T-helper 2 cell treated with Interferon-gamma antibody and Interleukin-4, amounts not matched to agents 100 ng/mL and 5 ng/mL, for 36 hours (primary cell): ENCODE measurements around the gene DHRS2. TPM values are rescaled to one million over a fixed set of nuclear protein-coding genes. Genes with fewer than 3 reads are reported as not detected.

Experiments
- intact Hi-C: fragments of 100-400 bp; cut with micrococcal nuclease; formaldehyde crosslinking; loops from one replicate; pipeline ENCODE4 v1.15.1; 2023
- total RNA-seq: library from RNA; stranded (reverse); gene quantifications from 2 replicates; pipeline ENCODE4 v1.2.3, GENCODE V29; 2022

DHRS2 gene
- total RNA-seq, 1 donor from 2014 or later: 2.4 TPM

DNA sequence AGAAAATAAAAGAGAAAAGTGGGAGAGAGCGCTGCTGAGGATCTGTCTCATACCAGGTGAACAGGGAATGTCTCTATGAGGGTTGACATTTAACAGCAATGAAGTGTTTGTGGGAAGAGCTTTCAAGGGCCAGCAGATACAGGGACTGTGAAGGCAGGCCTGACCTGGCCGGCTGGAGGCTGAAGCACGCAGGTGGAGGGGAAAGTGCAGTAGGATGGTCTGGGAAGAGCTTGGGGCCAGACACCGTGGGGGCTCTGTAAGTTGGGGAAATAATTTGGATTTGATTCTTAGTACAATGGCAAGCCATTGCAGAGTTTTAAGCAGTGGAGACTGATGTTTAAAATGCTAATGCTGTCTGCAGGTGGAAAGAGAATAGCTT lies 23.8 kb upstream of the DHRS2 start:
- intact Hi-C loops: no loop called here

DNA sequence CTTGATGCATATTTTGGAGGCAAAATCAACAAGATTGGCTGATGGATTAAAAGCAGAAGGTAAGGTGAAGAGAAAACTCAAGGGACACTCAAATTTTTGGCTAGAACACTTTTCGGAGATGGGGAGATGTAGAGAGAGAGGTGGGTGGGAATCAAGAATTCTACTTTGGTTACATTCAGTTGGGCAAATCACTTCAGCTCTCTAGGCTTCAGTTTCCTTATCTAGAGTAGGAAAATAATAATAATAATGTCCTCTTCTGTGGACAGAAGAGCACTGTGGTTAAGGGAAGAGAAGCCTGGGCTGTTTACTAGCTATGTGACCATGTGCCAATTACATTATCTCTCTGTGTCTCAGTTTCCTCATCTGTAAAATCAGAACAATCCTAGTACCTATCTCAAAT lies 23.4 kb upstream of the DHRS2 start:
- intact Hi-C loops: no loop called here

GRCh38 chr14:23613242-23614070 lies 22.7 kb upstream of the DHRS2 start:
- intact Hi-C loops: no loop called here

GRCh38 chr14:23614395-23614828 lies 21.8 kb upstream of the DHRS2 start:
- intact Hi-C loops: no loop called here

GRCh38 chr14:23615856-23616255 lies 20.3 kb upstream of the DHRS2 start:
- intact Hi-C loops: no loop called here

DNA sequence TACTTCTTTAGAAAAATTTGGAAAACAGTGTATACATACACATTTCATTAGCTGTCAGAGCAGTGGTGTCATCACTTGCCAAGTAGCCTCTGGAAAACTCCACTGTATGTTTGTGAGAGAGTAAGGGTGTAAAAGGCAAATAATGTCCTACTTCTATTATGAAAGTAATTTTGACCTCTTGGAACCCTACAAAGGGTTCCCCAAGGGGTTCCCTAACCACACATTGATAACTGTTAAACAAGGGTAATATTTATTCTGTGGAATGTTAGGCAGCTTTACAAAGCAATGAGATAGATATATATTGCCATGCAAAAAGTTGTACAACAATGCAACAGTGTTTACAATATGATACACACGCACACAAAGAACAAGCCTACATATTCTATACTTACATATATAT lies 18.6 kb upstream of the DHRS2 start:
- intact Hi-C loops: no loop called here

GRCh38 chr14:23618415-23618988 lies 17.7 kb upstream of the DHRS2 start:
- intact Hi-C loops: no loop called here

DNA sequence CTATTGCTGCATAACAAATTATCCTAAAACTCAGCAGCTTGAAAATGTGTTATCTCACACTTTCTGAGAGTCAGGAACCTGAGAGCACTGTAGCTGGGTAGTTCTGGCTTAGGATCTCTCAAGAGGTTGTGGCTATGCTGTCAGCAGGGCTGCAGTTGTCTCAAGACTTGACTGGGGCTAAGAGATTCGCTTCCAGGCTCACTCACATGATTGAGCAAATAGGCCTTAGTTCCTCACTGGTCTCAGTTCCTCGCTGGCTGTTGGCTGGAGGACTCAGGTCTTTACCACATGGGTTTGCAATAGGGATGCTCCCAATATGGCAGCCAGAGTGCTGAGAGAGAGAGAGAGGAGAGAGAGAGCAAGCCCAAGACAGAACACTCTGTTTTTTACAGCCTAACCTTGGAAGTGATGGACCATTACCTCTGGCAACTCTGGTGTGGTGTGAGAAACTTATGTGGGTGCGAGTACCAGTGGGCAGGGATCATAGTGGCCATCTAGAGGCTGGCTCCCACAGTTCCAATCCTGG lies 15.9 kb upstream of the DHRS2 start:
- intact Hi-C loops: no loop called here

DNA sequence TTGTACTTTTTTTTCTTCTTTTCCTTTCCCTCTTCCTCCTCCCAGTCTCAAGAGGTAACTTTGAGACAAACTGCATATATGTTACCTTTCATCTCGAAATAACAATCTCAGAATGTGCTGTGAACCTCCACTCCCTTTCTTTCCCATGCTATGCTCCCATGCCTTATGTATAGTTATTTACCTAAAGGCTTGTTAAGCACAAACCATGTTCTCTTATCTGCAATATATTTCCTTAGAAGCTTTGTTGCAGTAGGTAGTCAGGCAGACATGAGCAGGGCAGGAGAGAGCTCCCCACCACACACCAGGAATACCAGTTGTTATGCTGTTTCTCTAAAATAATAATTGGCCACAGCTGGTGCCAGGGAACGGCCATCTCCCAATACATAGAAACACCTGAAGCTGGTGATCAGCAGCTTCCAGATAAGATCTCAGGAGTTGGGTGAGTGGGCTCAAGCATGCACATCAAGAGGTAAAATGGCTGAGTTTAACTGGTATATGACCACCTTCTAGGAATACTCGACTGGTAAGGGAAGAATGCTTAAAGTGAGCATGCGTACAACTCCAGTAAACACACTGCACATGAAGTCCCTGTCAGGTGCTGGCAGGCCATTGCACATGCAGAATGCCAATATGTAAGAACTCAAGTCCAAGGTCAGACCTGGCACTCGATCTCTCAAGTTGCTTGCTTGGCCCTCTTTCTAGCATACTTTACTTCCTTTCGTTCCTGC lies 14.8 kb upstream of the DHRS2 start:
- intact Hi-C loops: no loop called here

GRCh38 chr14:23621932-23622730 lies 14.0 kb upstream of the DHRS2 start:
- intact Hi-C loops: no loop called here

GRCh38 chr14:23622990-23623389 lies 13.2 kb upstream of the DHRS2 start:
- intact Hi-C loops: no loop called here

- intact Hi-C loops: no loop called here
Observed at GRCh38 chr14:23623962-23624361, 12.2 kb upstream of the DHRS2 start.

DNA sequence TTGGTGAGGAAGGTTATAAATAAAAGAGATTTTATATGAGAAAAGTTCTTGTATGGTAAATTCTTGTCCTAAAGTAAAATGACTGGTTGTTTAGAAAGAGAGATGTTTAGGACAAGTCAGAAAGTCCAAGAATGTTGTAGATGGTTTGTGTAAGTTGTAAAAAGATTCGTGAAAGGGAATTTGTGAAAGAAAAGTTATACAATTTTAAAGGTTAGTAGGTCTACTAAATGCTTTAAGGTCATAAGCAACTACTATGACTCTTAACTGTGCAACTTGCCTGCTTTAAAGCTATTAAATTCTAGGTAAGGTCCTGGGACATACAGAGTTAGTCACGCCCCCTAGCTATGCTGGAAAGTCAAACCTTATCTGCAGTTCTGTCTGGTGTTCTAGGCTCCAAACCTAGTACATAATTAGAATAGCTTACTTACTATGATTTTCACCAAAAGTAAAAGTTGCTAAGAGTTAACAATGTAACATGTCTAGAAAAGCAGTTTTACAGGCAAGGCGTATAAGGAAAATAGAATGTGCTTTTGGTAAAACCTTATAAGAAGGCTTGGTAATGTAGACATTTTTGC lies 11.2 kb upstream of the DHRS2 start:
- intact Hi-C loops: no loop called here

GRCh38 chr14:23626946-23627345 lies 9.2 kb upstream of the DHRS2 start:
- intact Hi-C loops: no loop called here

DNA sequence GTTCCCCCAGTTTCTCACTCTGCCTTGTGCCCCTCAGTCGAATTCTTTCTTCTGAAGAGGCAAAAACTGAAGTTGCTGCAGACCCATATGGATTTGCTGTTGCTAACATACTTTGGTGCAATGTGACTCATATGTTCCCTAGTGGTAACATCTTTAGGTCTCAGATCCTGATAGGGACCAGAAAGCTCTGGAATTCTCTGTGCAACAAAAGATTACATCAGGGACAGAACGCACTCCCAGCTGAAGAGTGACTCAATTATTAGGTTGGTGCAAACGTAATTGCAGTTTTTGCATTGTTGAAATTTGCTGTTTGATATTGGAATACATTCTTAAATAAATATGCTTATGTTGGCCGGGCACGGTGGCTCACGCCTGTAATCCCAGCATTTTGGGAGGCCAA lies 8.2 kb upstream of the DHRS2 start:
- intact Hi-C loops: no loop called here

- intact Hi-C loops: no loop called here
Observed at GRCh38 chr14:23629204-23629603, 7.0 kb upstream of the DHRS2 start.

DNA sequence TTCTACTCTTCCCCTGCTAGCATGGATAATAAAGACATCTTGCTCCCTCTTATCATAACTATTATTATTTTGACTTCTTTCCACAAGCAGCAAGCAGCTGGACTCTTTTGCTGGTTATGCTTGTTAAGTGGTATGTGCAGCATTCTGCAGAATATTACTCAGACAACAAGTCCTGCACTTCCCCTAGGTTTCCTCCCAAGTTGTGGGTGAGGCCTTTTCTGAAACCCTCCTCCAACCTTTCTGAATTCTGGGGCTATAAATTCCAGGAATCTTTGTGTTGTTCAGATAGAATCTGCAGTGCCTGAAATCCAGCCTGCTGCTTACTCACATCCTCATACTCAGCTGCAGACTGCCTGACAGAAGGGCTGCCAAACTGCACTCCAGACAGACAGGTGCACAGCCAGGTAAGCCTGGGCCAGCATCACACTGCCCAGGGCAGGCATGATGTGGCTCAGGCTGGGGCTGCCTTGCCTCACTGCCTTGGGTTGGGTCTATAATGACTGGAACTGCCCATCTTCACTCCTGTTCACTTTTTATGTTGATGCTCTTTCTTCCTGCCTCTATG lies 6.2 kb upstream of the DHRS2 start:
- intact Hi-C loops: loop anchor here (5.0 kb wide), 2 partner anchors 43 to 297 kb away; no protein-coding TSS in a partner anchor

- intact Hi-C loops: loop anchor here (5.0 kb wide), 2 partner anchors 43 to 297 kb away; no protein-coding TSS in a partner anchor
Observed at GRCh38 chr14:23630687-23631086, 5.5 kb upstream of the DHRS2 start.

- intact Hi-C loops: loop anchor here (5.0 kb wide), 2 partner anchors 44 to 296 kb away; no protein-coding TSS in a partner anchor
Observed at GRCh38 chr14:23631234-23631633, 4.9 kb upstream of the DHRS2 start.
